Thyroid gland (tissue), 4 donors: ENCODE measurements around the gene DNAH11. TPM values are rescaled to one million over a fixed set of nuclear protein-coding genes. Genes with fewer than 3 reads are reported as not detected.
"Not testable (repeated sequence)": the region's sequence is repeated elsewhere in the genome, so short reads cannot be mapped to it uniquely, and the experiment has no call there.

Experiments
- DNase-seq, 2 donors: peaks; one replicate each; pipeline ENCODE4 v3.0.0-alpha.2; 2019
- H3K27ac ChIP-seq, 3 donors: fragments of 200-600 bp; sonication (generic); 1 replicate in 2 of 3; 2 replicates in 1 of 3; pipeline ENCODE4 v1.5.1; 2016 to 2019; ENCODE audit warnings: mild to moderate bottlenecking in 1 of 3, moderate library complexity in 1 of 3
- H3K27me3 ChIP-seq: fragments of 200-600 bp; sonication (generic); one replicate; pipeline ENCODE4 v1.5.1; 2019
- H3K36me3 ChIP-seq, 2 donors: fragments of 200-600 bp; sonication (generic); one replicate each; pipeline ENCODE4 v1.5.1; 2016 to 2019
- H3K4me1 ChIP-seq, 2 donors: fragments of 200-600 bp; sonication (generic); one replicate each; pipeline ENCODE4 v1.5.1; 2017 to 2019
- H3K4me3 ChIP-seq, 3 donors: fragments of 200-600 bp; sonication (generic); replicated peaks in 1 of 3; 1 replicate in 2 of 3; 2 replicates in 1 of 3; pipeline ENCODE4 v1.5.1; 2016; ENCODE audit warnings: mild to moderate bottlenecking in 1 of 3
- H3K9me3 ChIP-seq: fragments of 200-600 bp; sonication (generic); one replicate; pipeline ENCODE4 v1.5.1; 2017
- POLR2A ChIP-seq, 2 donors: fragments of 450-650 bp; IDR thresholded peaks; one replicate each; pipeline ENCODE4 v1.6.1; 2017; ENCODE audit warnings: antibody characterized with exemption in 2 of 2, mild to moderate bottlenecking in 2 of 2, moderate library complexity in 1 of 2
- WGBS, 2 donors: methylation state at CpG; one replicate each; pipeline ENCODE4 v1.1.5; 2017; 5-methylcytosine and 5-hydroxymethylcytosine counted together
- intact Hi-C: fragments of 100-400 bp; cut with DNase I; formaldehyde crosslinking; loops from one replicate; pipeline ENCODE4 v1.15.1; 2023
- total RNA-seq, 4 donors: library from RNA; depleted of rRNA; stranded (reverse); fragments of >200 nt; gene quantifications; one replicate each; pipeline ENCODE4 v1.2.3, GENCODE V29; 2016
- TF ChIP-seq, protein P1 (sequence below), 6 experiments: fragments of 200-600 bp in 3 of 6; fragments of 450-650 bp in 3 of 6; sonication (generic) in 3 of 6; IDR thresholded peaks; one replicate each; pipeline ENCODE4 v1.5.1; 2016 to 2019; ENCODE audit warnings: antibody characterized with exemption in 6 of 6, mild to moderate bottlenecking in 2 of 6, inconsistent platforms in 1 of 6, moderate library complexity in 1 of 6

Gene DNAH11
- total RNA-seq, 4 donors from 2014 or later, result 3.9 to 29.9 (median 10.9) TPM

DNA sequence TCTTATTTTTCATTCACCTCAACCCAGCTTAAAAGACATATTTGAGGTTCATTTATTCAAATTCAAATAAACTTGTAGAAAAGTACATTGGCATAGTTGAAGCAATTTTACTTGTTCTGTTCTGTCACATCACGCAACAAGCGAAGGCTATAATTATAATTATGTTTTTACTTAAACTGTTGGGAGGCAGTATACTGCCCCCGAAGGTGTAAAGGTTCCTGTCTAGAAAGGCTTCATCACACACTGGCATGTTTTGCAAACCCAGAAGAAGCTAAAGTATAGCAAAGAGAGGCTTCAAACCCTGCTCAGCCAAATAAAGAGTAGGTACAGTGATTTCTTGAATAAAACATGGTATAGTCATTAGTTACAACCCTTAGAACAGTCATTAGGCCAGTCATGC is 340.2 kb downstream of the DNAH11 start:
- no peaks in the 10 kb centered on the region for H3K4me1 ChIP-seq
- TF ChIP-seq, protein P1, sequence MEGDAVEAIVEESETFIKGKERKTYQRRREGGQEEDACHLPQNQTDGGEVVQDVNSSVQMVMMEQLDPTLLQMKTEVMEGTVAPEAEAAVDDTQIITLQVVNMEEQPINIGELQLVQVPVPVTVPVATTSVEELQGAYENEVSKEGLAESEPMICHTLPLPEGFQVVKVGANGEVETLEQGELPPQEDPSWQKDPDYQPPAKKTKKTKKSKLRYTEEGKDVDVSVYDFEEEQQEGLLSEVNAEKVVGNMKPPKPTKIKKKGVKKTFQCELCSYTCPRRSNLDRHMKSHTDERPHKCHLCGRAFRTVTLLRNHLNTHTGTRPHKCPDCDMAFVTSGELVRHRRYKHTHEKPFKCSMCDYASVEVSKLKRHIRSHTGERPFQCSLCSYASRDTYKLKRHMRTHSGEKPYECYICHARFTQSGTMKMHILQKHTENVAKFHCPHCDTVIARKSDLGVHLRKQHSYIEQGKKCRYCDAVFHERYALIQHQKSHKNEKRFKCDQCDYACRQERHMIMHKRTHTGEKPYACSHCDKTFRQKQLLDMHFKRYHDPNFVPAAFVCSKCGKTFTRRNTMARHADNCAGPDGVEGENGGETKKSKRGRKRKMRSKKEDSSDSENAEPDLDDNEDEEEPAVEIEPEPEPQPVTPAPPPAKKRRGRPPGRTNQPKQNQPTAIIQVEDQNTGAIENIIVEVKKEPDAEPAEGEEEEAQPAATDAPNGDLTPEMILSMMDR (IDR thresholded peaks at IDR 0.05), result no peak
- no peak for TF ChIP-seq POLR2A (IDR thresholded peaks at IDR 0.05)
- no peaks in the 10 kb centered on the region for H3K9me3 ChIP-seq
- intact Hi-C loops, result no loop called here
- no peaks in the 10 kb centered on the region for H3K27me3 ChIP-seq
- no peak overlapping the region for H3K27ac ChIP-seq
- WGBS, 2 donors, result 93 to 95% methylated on average over 3 of the region's 3 CpGs
- no peak overlapping the region for H3K4me3 ChIP-seq
- no peaks in the 10 kb centered on the region for H3K36me3 ChIP-seq
- no peak for DNase-seq

DNA sequence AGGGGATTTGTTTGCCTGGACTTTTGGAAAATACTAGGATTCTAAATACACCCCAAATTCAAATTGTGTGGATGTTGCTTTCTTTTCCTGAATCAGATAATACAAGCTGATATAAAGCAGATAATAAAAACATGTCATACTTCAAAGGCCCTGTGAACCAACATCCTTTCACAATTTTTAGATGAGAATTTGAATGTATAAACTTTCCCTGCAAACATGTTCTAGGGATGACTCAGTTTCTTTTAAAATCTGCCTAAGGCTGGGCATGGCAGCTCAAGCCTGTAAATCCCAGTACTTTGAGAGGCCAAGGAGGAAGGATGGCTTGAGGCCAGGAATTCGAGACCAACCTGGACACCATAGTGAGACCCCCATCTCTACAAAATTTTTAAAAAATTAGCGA is 340.7 kb downstream of the DNAH11 start:
- H3K27ac ChIP-seq, DNase-seq, H3K36me3 ChIP-seq, intact Hi-C loops, H3K27me3 ChIP-seq, H3K4me1 ChIP-seq, H3K4me3 ChIP-seq, H3K9me3 ChIP-seq: not testable (repeated sequence)
- 89 to 91% methylated on average over 2 of the region's 2 CpGs for WGBS, 2 donors

DNA sequence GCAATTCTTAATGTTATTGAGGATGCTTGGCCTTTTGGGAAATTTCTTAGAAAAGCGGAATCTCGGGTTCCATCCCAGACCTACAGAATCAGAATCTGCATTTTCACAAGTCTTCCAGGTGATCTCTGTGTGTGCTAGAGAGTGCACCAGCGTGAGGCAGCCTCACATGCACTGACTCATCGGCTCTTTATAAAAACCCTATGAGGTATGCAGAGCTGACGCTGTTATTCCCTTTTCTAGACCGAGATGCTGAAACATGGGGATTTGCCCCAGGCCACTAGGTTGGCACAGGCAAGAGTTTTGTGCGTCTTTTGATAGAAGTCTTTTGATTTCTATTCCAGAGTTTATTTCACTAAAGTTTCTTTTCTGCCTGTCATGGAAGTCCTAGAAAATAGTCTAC is 341.7 kb downstream of the DNAH11 start:
- Histone ChIP-seq H3K36me3 (no peaks in the 10 kb centered on the region), H3K27ac (no peak overlapping the region), H3K4me3 (no peak overlapping the region), H3K9me3 (no peaks in the 10 kb centered on the region), H3K27me3 (no peaks in the 10 kb centered on the region), H3K4me1 (no peaks in the 10 kb centered on the region)
- TF ChIP-seq, protein P1 (IDR thresholded peaks at IDR 0.05), result no peak
- no peak for TF ChIP-seq POLR2A (IDR thresholded peaks at IDR 0.05)
- DNase-seq, result no peak
- 93 to 95% methylated on average over 7 of the region's 7 CpGs for WGBS, 2 donors
- intact Hi-C loops, result no loop called here

DNA sequence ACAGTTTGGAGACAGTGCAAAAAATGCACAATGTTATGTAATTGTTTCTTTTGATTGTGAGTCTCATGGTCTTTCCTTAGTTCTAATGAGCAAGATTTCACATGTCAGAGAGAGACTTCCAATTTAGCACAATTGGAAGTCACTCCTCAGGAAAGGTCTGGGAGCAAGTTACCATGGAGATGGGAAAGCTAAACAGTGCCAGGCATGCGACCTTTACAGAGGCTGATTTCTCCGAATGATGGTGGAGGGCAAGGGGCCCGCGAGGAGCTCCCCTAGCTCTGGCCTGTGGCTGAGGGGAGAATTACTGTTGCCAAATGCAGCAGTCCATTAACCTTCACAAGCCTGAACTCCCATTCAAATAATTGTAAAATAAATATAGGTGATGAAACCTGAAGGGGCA is 343.6 kb downstream of the DNAH11 start:
- 39 to 61% methylated on average over 4 of the region's 4 CpGs for whole genome bisulfite sequencing, 2 donors
- Histone ChIP-seq H3K36me3 (no peaks in the 10 kb centered on the region), H3K9me3 (no peaks in the 10 kb centered on the region), H3K27ac (no peak overlapping the region), H3K27me3 (no peaks in the 10 kb centered on the region), H3K4me3 (no peak overlapping the region), H3K4me1 (no peaks in the 10 kb centered on the region)
- TF ChIP-seq, protein P1 (IDR thresholded peaks at IDR 0.05), result no peak
- TF ChIP-seq POLR2A (IDR thresholded peaks at IDR 0.05), result no peak
- no peak for DNase-seq
- intact Hi-C loops, result no loop called here

DNA sequence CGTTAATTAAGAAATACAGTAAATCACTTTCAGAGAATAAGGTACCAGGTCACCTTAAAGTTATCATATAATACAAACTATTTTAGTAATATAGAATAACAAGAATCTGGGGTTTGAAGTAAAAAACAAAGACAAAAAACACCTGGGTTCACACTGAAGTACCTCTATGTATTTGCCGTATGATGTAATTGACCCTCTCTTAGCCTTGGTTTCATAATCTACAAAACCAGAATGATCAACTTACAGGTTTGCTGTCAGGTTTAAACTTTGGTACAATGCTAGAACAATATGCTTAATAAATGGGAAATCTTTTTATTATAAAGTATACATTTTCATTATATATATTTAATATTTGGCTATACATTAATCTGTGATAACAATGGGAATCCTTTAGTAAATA is 344.5 kb downstream of the DNAH11 start:
- Histone ChIP-seq H3K27ac (no peak overlapping the region), H3K9me3 (no peaks in the 10 kb centered on the region), H3K27me3 (no peaks in the 10 kb centered on the region), H3K4me1 (no peaks in the 10 kb centered on the region), H3K4me3 (no peak overlapping the region), H3K36me3 (no peaks in the 10 kb centered on the region)
- 84 to 93% methylated on average over 2 of the region's 2 CpGs for WGBS, 2 donors
- no peak for DNase-seq
- TF ChIP-seq POLR2A (IDR thresholded peaks at IDR 0.05), result no peak
- TF ChIP-seq, protein P1 (IDR thresholded peaks at IDR 0.05), result no peak
- intact Hi-C loops, result no loop called here

DNA sequence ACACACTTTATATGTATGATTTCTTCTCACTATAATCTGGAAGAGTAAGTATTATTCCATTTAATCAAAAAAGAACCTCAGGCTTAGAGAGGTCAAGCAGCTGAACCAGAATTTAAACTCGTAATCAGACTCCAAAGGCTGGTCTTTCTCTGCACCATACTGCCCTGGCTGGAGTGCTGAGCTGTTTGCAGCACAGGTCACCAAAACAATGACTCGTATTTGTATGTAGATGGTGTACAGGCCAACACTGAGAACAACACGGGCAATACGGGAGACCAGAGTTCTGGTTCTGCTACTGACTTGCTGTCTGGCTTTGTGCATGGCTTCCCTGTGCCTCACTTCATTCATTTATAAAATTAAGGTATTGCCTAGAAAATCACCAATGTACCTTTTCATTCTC is 344.9 kb downstream of the DNAH11 start:
- intact Hi-C loops, result no loop called here
- DNase-seq, result no peak
- H3K27me3 ChIP-seq, result no peaks in the 10 kb centered on the region
- H3K4me1 ChIP-seq, result no peaks in the 10 kb centered on the region
- H3K36me3 ChIP-seq, result no peaks in the 10 kb centered on the region
- 90 to 96% methylated on average over 4 of the region's 4 CpGs for WGBS, 2 donors
- H3K9me3 ChIP-seq, result no peaks in the 10 kb centered on the region
- no peak overlapping the region for H3K27ac ChIP-seq
- TF ChIP-seq POLR2A (IDR thresholded peaks at IDR 0.05), result no peak
- TF ChIP-seq, protein P1 (IDR thresholded peaks at IDR 0.05), result no peak
- H3K4me3 ChIP-seq, result no peak overlapping the region
